Measurements from ENCODE around the gene GLP1R.

GLP1R gene

GRCh38 chr6:39029156-39030011, 19.2 kb upstream of the GLP1R start:
- Histone ChIP-seq H3K27ac (ENCODE audit: extremely low read depth, low read depth, low read length) (no peak overlapping the region), H3K9me3 (ENCODE audit: control insufficient read depth, insufficient read depth, low read depth, low read length) (no peaks in the 10 kb centered on the region), H3K4me3 (ENCODE audit: low read depth, low read length) (no peak overlapping the region), H3K36me3 (ENCODE audit: control insufficient read depth in 2 of 2, insufficient read depth in 1 of 2, low read length in 2 of 2) (no peaks in the 10 kb centered on the region), H3K4me1 (ENCODE audit: control insufficient read depth, insufficient read depth, low read length) (peaks cover 3% of the 10 kb centered on the region; the same call in 1 of the 2 replicates)
- ChIA-PET CTCF (interaction anchor here (0.6 to 3.8 kb wide), 27 partner anchors 8 to 841 kb away, joined by 3 to 24 read pairs (median 4); no protein-coding TSS in a partner anchor), POLR2A (no interaction called here)
- no peak for TF ChIP-seq ZNF169 (tag by site-specific recombination; IDR thresholded peaks at IDR 0.05)
- TF ChIP-seq, protein P1, sequence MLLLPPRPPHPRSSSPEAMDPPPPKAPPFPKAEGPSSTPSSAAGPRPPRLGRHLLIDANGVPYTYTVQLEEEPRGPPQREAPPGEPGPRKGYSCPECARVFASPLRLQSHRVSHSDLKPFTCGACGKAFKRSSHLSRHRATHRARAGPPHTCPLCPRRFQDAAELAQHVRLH (tag by site-specific recombination; IDR thresholded peaks at IDR 0.05) = no peak
- TF ChIP-seq ZNF660 (tag by site-specific recombination; IDR thresholded peaks at IDR 0.05) = no peak
- no peak for TF ChIP-seq YY2 (tag by site-specific recombination; IDR thresholded peaks at IDR 0.05)
- TF ChIP-seq, protein P2, sequence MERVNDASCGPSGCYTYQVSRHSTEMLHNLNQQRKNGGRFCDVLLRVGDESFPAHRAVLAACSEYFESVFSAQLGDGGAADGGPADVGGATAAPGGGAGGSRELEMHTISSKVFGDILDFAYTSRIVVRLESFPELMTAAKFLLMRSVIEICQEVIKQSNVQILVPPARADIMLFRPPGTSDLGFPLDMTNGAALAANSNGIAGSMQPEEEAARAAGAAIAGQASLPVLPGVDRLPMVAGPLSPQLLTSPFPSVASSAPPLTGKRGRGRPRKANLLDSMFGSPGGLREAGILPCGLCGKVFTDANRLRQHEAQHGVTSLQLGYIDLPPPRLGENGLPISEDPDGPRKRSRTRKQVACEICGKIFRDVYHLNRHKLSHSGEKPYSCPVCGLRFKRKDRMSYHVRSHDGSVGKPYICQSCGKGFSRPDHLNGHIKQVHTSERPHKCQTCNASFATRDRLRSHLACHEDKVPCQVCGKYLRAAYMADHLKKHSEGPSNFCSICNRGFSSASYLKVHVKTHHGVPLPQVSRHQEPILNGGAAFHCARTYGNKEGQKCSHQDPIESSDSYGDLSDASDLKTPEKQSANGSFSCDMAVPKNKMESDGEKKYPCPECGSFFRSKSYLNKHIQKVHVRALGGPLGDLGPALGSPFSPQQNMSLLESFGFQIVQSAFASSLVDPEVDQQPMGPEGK (tag by site-specific recombination; IDR thresholded peaks at IDR 0.05) = no peak
- no peak for TF ChIP-seq ZNF513 (tag by site-specific recombination; IDR thresholded peaks at IDR 0.05)
- TF ChIP-seq ZNF239 (tag by site-specific recombination; IDR thresholded peaks at IDR 0.05) = no peak
- TF ChIP-seq SP3 (tag by site-specific recombination; IDR thresholded peaks at IDR 0.05) = no peak
- no peak for TF ChIP-seq ZNF548 (tag by site-specific recombination; IDR thresholded peaks at IDR 0.05)
- no peak for TF ChIP-seq KLF10 (tag by site-specific recombination; IDR thresholded peaks at IDR 0.05)
- TF ChIP-seq EGR2 (tag by site-specific recombination; IDR thresholded peaks at IDR 0.05; ENCODE audit: low read depth) = no peak
- TF ChIP-seq ZNF501 (tag by site-specific recombination; IDR thresholded peaks at IDR 0.05) = no peak
- no peak for TF ChIP-seq ZNF16 (tag by site-specific recombination; IDR thresholded peaks at IDR 0.05; ENCODE audit: low read depth)
- no peak for TF ChIP-seq ZNF18 (tag by site-specific recombination; IDR thresholded peaks at IDR 0.05)
- no peak for TF ChIP-seq ZNF391 (tag by site-specific recombination; IDR thresholded peaks at IDR 0.05; ENCODE audit: borderline replicate concordance, low read depth)
- TF ChIP-seq ZNF610 (tag by site-specific recombination; IDR thresholded peaks at IDR 0.05; ENCODE audit: borderline replicate concordance) = no peak
- no peak for TF ChIP-seq ZBTB7A (tag by site-specific recombination; IDR thresholded peaks at IDR 0.05; ENCODE audit: low read depth)
- no peak for TF ChIP-seq ZNF274 (IDR thresholded peaks at IDR 0.05; ENCODE audit: low read length)
- TF ChIP-seq ZNF274 (tag by site-specific recombination; IDR thresholded peaks at IDR 0.05; ENCODE audit: borderline replicate concordance) = no peak
- TF ChIP-seq ZNF549 (tag by site-specific recombination; IDR thresholded peaks at IDR 0.05) = peak; percentile 81
- TF ChIP-seq SCRT2 (tag by site-specific recombination; IDR thresholded peaks at IDR 0.05) = peak; percentile 67
- no peak for TF ChIP-seq ZNF571 (tag by site-specific recombination; IDR thresholded peaks at IDR 0.05)
- TF ChIP-seq MZF1 (tag by site-specific recombination; IDR thresholded peaks at IDR 0.05; ENCODE audit: borderline replicate concordance) = no peak
- no peak for TF ChIP-seq ZNF521 (tag by site-specific recombination; IDR thresholded peaks at IDR 0.05)
- TF ChIP-seq ZNF677 (tag by site-specific recombination; IDR thresholded peaks at IDR 0.05) = no peak
- peak; percentile 54; the same call in 1 of the 2 replicates for TF ChIP-seq CTCF (tag by site-specific recombination; IDR thresholded peaks at IDR 0.05)

Measured in HEK293 (cell line).